PC-9 (cell line): ENCODE measurements around the gene RBFOX1. TPM values are rescaled to one million over a fixed set of nuclear protein-coding genes. Genes with fewer than 3 reads are reported as not detected.

Experiments
- BruUV-seq: library from RNA; stranded (reverse); fragments of 400-500 nt; replicated peaks from 2 replicates; lab custom pipeline; 2021; lab: Mats Ljungman, UMichigan
- CTCF ChIA-PET: fragments of 300-600 bp; sonication (Branson Sonifier 250); formaldehyde crosslinking; loops from one replicate; lab custom pipeline; 2022; ENCODE audit warnings: antibody characterized with exemption; lab: Charles Lee
- POLR2A ChIA-PET: fragments of 300-600 bp; sonication (Branson Sonifier 250); formaldehyde crosslinking; loops from one replicate; lab custom pipeline; 2022; ENCODE audit warnings: antibody characterized with exemption; ENCODE audit not compliant: unreplicated experiment; lab: Charles Lee
- DNase-seq, 2 experiments: peaks; one replicate each; pipeline versions ENCODE4 v3.0.0 to v3.0.0-alpha.2; 2015 to 2022; ENCODE audit warnings: mixed read lengths in 1 of 2
- H2AFZ ChIP-seq: fragments of 200-600 bp; sonication (generic); 2 replicates; pipeline ENCODE4 v1.8.1; 2017; ENCODE audit warnings: antibody characterized with exemption
- H3F3A ChIP-seq: fragments of 200-600 bp; sonication (generic); 2 replicates; pipeline ENCODE4 v1.8.1; 2017; ENCODE audit warnings: antibody characterized with exemption, mild to moderate bottlenecking, low read depth; ENCODE audit not compliant: insufficient read depth
- H3K27ac ChIP-seq: fragments of 200-600 bp; sonication (generic); 2 replicates; pipeline ENCODE4 v1.6.1; 2016; ENCODE audit warnings: mixed run types
- H3K27me3 ChIP-seq: fragments of 200-600 bp; sonication (generic); 2 replicates; pipeline ENCODE4 v1.6.1; 2016; ENCODE audit warnings: low read depth, mixed run types; ENCODE audit not compliant: insufficient read depth
- H3K36me3 ChIP-seq: fragments of 200-600 bp; sonication (generic); 2 replicates; pipeline ENCODE4 v1.6.1; 2016; ENCODE audit warnings: low read depth, mixed run types
- H3K4me1 ChIP-seq: fragments of 200-600 bp; sonication (generic); replicated peaks from 2 replicates; pipeline ENCODE4 v1.6.1; 2016; ENCODE audit warnings: mixed run types; ENCODE audit not compliant: insufficient read depth
- H3K4me2 ChIP-seq: fragments of 200-600 bp; sonication (generic); 2 replicates; pipeline ENCODE4 v1.6.1; 2017; ENCODE audit warnings: mixed run types
- H3K4me3 ChIP-seq: fragments of 200-600 bp; sonication (generic); 2 replicates; pipeline ENCODE4 v1.6.1; 2016; ENCODE audit warnings: mixed run types
- H3K79me2 ChIP-seq: fragments of 200-600 bp; sonication (generic); 2 replicates; pipeline ENCODE4 v1.6.1; 2017; ENCODE audit warnings: low read depth, mixed run types
- H3K9me2 ChIP-seq: fragments of 200-600 bp; sonication (generic); 2 replicates; pipeline ENCODE4 v1.8.1; 2017; ENCODE audit warnings: mild to moderate bottlenecking; ENCODE audit not compliant: insufficient read depth
- H3K9me3 ChIP-seq: fragments of 200-600 bp; sonication (generic); 2 replicates; pipeline ENCODE4 v1.8.1; 2016; ENCODE audit warnings: low read depth; ENCODE audit not compliant: insufficient read depth
- H4K20me1 ChIP-seq: fragments of 200-600 bp; sonication (generic); 2 replicates; pipeline ENCODE4 v1.8.1; 2017; ENCODE audit not compliant: insufficient read depth
- EZH2 ChIP-seq: fragments of 200-600 bp; sonication (generic); IDR thresholded peaks from 2 replicates; pipeline ENCODE4 v1.8.0; 2017; ENCODE audit warnings: antibody characterized with exemption, low read depth
- intact Hi-C: fragments of 100-400 bp; cut with micrococcal nuclease; formaldehyde crosslinking; loops from one replicate; pipeline ENCODE4 v1.10.0; 2022; ENCODE audit not compliant: unreplicated experiment
- total RNA-seq: library from RNA; stranded (reverse); gene quantifications from 2 replicates; pipeline ENCODE4 v1.2.3, GENCODE V29; 2021
- TF ChIP-seq, protein P1 (sequence below): fragments of 200-600 bp; sonication (generic); conservative IDR thresholded peaks from 2 replicates; pipeline ENCODE4 v1.6.1; 2017; ENCODE audit warnings: mixed run types, antibody characterized with exemption, mild to moderate bottlenecking, moderate library complexity

RBFOX1 gene
- total RNA-seq, 1 experiment from 2014 or later: not detected

DNA sequence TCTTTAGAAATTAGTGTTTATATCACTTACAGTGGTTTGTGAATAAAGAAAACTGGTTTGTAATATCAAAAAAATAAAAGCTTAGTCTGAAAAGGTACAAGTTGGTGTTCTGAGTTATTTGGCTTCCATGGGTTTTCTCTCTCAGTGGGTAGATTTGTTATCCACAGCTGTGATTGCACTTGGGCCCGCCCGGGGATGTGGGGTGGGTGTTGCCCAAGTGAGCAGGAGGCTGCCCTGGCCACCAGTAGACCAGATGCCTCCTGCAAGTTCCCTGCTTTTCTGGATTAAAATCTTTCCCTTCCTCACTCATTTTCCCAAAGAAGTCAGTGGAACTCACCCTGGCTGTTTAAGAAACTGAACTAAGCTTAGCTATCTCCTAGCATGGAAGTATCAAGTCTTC lies 380.6 kb downstream of the RBFOX1 start:
- no peaks in the 10 kb centered on the region for H3K4me1 ChIP-seq

DNA sequence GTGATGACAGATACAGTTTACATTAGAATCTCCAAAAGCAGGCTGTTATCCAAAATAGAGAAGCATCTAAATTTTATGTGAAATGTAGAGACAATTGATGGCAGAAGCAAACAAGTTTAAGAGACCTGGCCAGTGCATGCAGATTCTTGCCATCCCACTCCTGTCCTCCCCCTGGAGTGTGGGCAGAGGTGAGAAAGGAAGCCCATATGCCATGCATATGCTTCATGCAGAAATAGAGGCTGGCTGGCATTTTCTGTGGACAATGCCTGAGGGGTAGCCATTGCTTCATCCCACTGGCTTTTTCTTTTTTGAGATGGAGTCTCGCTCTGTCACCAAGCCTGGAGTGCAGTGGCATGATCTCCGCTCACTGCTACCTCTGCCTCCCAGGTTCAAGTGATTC lies 382.1 kb downstream of the RBFOX1 start:
- H3K36me3 ChIP-seq: no peaks in the 10 kb centered on the region
- no peak overlapping the region for H3K27ac ChIP-seq
- DNase-seq: no peak
- H3K9me2 ChIP-seq: no peaks in the 10 kb centered on the region
- H2AFZ ChIP-seq: no peak overlapping the region
- no peak overlapping the region for H3K4me3 ChIP-seq
- no peaks in the 10 kb centered on the region for H4K20me1 ChIP-seq
- no peaks in the 10 kb centered on the region for H3K79me2 ChIP-seq
- no peak overlapping the region for H3K4me2 ChIP-seq
- TF ChIP-seq EZH2: no peak
- TF ChIP-seq, protein P1, sequence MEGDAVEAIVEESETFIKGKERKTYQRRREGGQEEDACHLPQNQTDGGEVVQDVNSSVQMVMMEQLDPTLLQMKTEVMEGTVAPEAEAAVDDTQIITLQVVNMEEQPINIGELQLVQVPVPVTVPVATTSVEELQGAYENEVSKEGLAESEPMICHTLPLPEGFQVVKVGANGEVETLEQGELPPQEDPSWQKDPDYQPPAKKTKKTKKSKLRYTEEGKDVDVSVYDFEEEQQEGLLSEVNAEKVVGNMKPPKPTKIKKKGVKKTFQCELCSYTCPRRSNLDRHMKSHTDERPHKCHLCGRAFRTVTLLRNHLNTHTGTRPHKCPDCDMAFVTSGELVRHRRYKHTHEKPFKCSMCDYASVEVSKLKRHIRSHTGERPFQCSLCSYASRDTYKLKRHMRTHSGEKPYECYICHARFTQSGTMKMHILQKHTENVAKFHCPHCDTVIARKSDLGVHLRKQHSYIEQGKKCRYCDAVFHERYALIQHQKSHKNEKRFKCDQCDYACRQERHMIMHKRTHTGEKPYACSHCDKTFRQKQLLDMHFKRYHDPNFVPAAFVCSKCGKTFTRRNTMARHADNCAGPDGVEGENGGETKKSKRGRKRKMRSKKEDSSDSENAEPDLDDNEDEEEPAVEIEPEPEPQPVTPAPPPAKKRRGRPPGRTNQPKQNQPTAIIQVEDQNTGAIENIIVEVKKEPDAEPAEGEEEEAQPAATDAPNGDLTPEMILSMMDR: no peak
- no peaks in the 10 kb centered on the region for H3K9me3 ChIP-seq
- POLR2A ChIA-PET: no interaction called here
- no peaks in the 10 kb centered on the region for H3F3A ChIP-seq
- CTCF ChIA-PET: no interaction called here
- no TSS peak for BruUV-seq
- peaks cover 34% of the 10 kb centered on the region for H3K27me3 ChIP-seq
- H3K4me1 ChIP-seq: no peaks in the 10 kb centered on the region
- intact Hi-C loops: no loop called here

More for the DNA sequence above, 380.6 kb downstream of the RBFOX1 start:
- no peaks in the 10 kb centered on the region for H3K36me3 ChIP-seq
- no peak for DNase-seq
- intact Hi-C loops: no loop called here
- H3K9me3 ChIP-seq: no peaks in the 10 kb centered on the region
- BruUV-seq: no TSS peak
- no peaks in the 10 kb centered on the region for H3K79me2 ChIP-seq
- peaks cover 36% of the 10 kb centered on the region for H3K27me3 ChIP-seq
- H3K9me2 ChIP-seq: no peaks in the 10 kb centered on the region
- no peak overlapping the region for H3K4me3 ChIP-seq
- H3K4me2 ChIP-seq: no peak overlapping the region
- no peaks in the 10 kb centered on the region for H4K20me1 ChIP-seq
- POLR2A ChIA-PET: no interaction called here
- no peaks in the 10 kb centered on the region for H3F3A ChIP-seq
- no peak overlapping the region for H3K27ac ChIP-seq
- CTCF ChIA-PET: no interaction called here
- TF ChIP-seq, protein P1: no peak
- no peak for TF ChIP-seq EZH2
- H2AFZ ChIP-seq: no peak overlapping the region

DNA sequence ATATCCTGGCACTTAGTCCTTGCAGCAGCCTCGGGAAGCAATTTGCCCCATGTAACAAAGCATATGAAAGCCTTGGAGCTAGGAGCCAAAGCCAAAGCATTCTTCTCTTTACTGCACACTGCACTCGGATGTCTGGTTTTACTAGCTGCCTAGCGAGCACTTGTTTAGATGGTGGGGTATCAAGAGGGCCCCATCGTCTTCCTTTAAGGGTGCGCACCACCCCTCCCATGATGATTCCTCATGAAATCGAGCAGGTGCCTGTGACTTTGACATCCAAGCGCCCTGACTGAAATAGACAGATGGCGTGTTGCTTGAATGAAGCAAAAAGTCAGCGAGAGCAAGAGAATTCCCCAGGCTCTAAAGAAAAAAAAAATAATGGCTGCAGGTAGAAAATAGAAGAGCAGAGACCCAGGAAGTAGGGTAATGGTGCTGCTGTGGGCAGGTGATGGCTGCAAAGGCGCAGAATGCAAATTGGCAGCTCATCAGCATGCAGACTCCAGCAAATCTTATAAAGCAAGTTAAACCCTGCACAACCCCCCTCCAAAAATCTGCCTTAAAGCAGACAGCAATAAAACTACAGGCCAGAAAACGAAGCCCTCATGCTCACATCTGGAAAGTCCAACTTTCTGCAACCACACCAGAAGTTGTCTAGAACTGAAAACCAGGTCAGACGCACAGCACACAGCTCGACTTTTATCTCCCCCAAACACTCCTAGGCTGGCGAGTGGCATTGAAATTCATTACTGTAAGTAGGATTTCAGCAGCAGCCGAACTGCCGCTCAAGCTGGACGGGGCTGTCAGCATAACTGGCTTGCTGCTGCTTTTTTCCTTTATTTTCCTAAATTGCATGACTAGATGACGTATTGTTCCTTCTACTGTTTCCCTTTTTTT lies 384.3 kb downstream of the RBFOX1 start:
- intact Hi-C loops: no loop called here

More for the DNA sequence above, 384.3 kb downstream of the RBFOX1 start:
- Histone ChIP-seq H3K79me2 (no peaks in the 10 kb centered on the region), H3K36me3 (no peaks in the 10 kb centered on the region), H2AFZ (no peak overlapping the region), H3K9me2 (no peaks in the 10 kb centered on the region), H3K4me2 (no peak overlapping the region), H4K20me1 (no peaks in the 10 kb centered on the region), H3F3A (no peaks in the 10 kb centered on the region), H3K9me3 (no peaks in the 10 kb centered on the region), H3K27ac (no peak overlapping the region), H3K4me1 (no peaks in the 10 kb centered on the region), H3K27me3 (peaks cover 29% of the 10 kb centered on the region), H3K4me3 (no peak overlapping the region)
- DNase-seq: no peak
- POLR2A ChIA-PET: no interaction called here
- no peak for TF ChIP-seq EZH2
- TF ChIP-seq, protein P1: no peak
- CTCF ChIA-PET: no interaction called here
- BruUV-seq: no TSS peak
